K562 (cell line): ENCODE results near the gene PACC1. TPM values are rescaled to one million over a fixed set of nuclear protein-coding genes. Genes with fewer than 3 reads are reported as not detected.
A peak's percentile ranks its signal among the peaks of the same experiment; 100 is the strongest.

Experiments used
- ATAC-seq: fragments of 200-7000 bp; cut with Tn5 transposase; 3 replicates; pipeline ENCODE4 v1.9.1; 2020; ENCODE audit warnings: moderate library complexity
- BruUV-seq: library from RNA; stranded (reverse); fragments of 400-500 nt; replicated peaks from 2 replicates; lab custom pipeline; 2021; lab: Mats Ljungman, UMichigan
- CTCF ChIA-PET: fragments of 300-600 bp; formaldehyde crosslinking; extraction: SDS; loops from one replicate; lab custom pipeline; 2021; ENCODE audit warnings: low intra/inter-chr PET ratio; lab: Yijun Ruan, JAX
- POLR2A ChIA-PET: fragments of 300-600, 350-650 bp; sonication (Branson Sonifier 250); formaldehyde crosslinking; extraction: SDS; loops from one replicate; lab custom pipeline; 2021; ENCODE audit warnings: antibody characterized with exemption, inconsistent platforms; lab: Yijun Ruan, JAX
- DNase-seq, 4 experiments: peaks; one replicate each; pipeline versions ENCODE4 v3.0.0 to v3.0.0-alpha.2; 2011 to 2018; ENCODE audit warnings: low spot score in 3 of 4, mixed read lengths in 3 of 4; ENCODE audit errors: extremely low read depth in 1 of 4
- FAIRE-seq: peaks from 2 replicates; lab custom pipeline; 2011; peaks lifted over from hg19 to GRCh38; lab: Jason Lieb, UNC
- H2AFZ ChIP-seq: 2 replicates; pipeline ENCODE4 v1.6.0; 2011; ENCODE audit warnings: low read depth, low read length, control low read depth, inconsistent platforms
- H3K27ac ChIP-seq: fragments of 200-600 bp; 3 replicates; pipeline ENCODE4 v1.8.0; 2011; ENCODE audit warnings: low read depth, mild to moderate bottlenecking, control low read depth, inconsistent platforms, low read length, moderate library complexity, mixed read lengths; ENCODE audit errors: extremely low read depth
- H3K27me3 ChIP-seq, 2 experiments: fragments of 300-600 bp in 1 of 2; 2 replicates in 1 of 2; 3 replicates in 1 of 2; pipeline versions ENCODE4 v1.6.0 to v1.8.0; 2011; ENCODE audit warnings: inconsistent platforms in 2 of 2, low read length in 2 of 2, mild to moderate bottlenecking in 1 of 2, mixed read lengths in 1 of 2, moderate library complexity in 1 of 2; ENCODE audit not compliant: control insufficient read depth in 2 of 2, insufficient read depth in 2 of 2
- H3K36me3 ChIP-seq: fragments of 300-600 bp; 3 replicates; pipeline ENCODE4 v1.8.0; 2011; ENCODE audit warnings: mild to moderate bottlenecking, low read length, inconsistent platforms; ENCODE audit not compliant: control insufficient read depth, insufficient read depth
- H3K4me1 ChIP-seq, 2 experiments: fragments of 200-600 bp in 1 of 2; replicated peaks in 1 of 2; 2 replicates in 1 of 2; 3 replicates in 1 of 2; pipeline versions ENCODE4 v1.5.1 to v1.8.0; 2011; ENCODE audit warnings: inconsistent platforms in 2 of 2, low read length in 2 of 2, mild to moderate bottlenecking in 1 of 2, mixed read lengths in 1 of 2, moderate library complexity in 1 of 2; ENCODE audit not compliant: control insufficient read depth in 2 of 2, insufficient read depth in 2 of 2
- H3K4me2 ChIP-seq: 2 replicates; pipeline ENCODE4 v1.6.1; 2011; ENCODE audit warnings: low read length, control low read depth, inconsistent platforms, mixed read lengths; ENCODE audit not compliant: insufficient read depth
- H3K4me3 ChIP-seq: fragments of 200-600 bp; sonication (generic), shearing (Covaris generic); 2 replicates; pipeline ENCODE4 v1.5.1; 2016; ENCODE audit warnings: control low read depth, inconsistent platforms
- H3K79me2 ChIP-seq: fragments of 200-600 bp; 3 replicates; pipeline ENCODE4 v1.8.0; 2011; ENCODE audit warnings: low read length, inconsistent platforms; ENCODE audit not compliant: control insufficient read depth, insufficient read depth
- H3K9ac ChIP-seq, 2 experiments: 2 replicates each; pipeline versions ENCODE4 v1.6.0 to v1.6.1; 2011; ENCODE audit warnings: low read depth in 2 of 2, low read length in 2 of 2, control low read depth in 1 of 2, inconsistent platforms in 1 of 2, mild to moderate bottlenecking in 1 of 2, mixed read lengths in 1 of 2; ENCODE audit not compliant: insufficient read depth in 1 of 2
- H3K9me1 ChIP-seq: one replicate; pipeline ENCODE4 v1.6.0; 2011; ENCODE audit warnings: inconsistent platforms, mild to moderate bottlenecking, low read length, moderate library complexity; ENCODE audit not compliant: control insufficient read depth, insufficient read depth
- H3K9me3 ChIP-seq: replicated peaks from 2 replicates; pipeline ENCODE4 v1.5.1; 2011; ENCODE audit warnings: low read depth, low read length, inconsistent platforms; ENCODE audit not compliant: control insufficient read depth, insufficient read depth
- H4K20me1 ChIP-seq: replicated peaks from 2 replicates; pipeline ENCODE4 v1.6.1; 2011; ENCODE audit warnings: low read length, inconsistent platforms, mixed read lengths; ENCODE audit not compliant: control insufficient read depth, insufficient read depth
- GTF2B ChIP-seq: IDR thresholded peaks from 2 replicates; pipeline ENCODE4 v1.6.1; 2011; ENCODE audit not compliant: insufficient read length; ENCODE audit errors: extremely low read depth
- HDAC1 ChIP-seq, 2 experiments: fragments of 450-650 bp; IDR thresholded peaks; 2 replicates each; pipeline ENCODE4 v1.6.1; 2016 to 2017; ENCODE audit warnings: inconsistent platforms in 1 of 2, mild to moderate bottlenecking in 1 of 2, moderate library complexity in 1 of 2
- KAT7 ChIP-seq: sonication (generic); formaldehyde crosslinking; IDR thresholded peaks from 2 replicates; pipeline ENCODE4 v1.8.0; 2022; ENCODE audit warnings: missing genetic modification reagents, mild to moderate bottlenecking, borderline replicate concordance
- NFE2L1 ChIP-seq: fragments of 450-650 bp; IDR thresholded peaks from 2 replicates; pipeline ENCODE4 v1.6.1; 2016; ENCODE audit warnings: missing genetic modification characterization, low read depth, mild to moderate bottlenecking, missing compliant biosample characterization, moderate library complexity, borderline replicate concordance
- WGBS: fragments of 100-300 bp; shearing (Covaris generic); methylation state at CpG from one replicate; pipeline ENCODE4 v1.1.6; 2016; ENCODE audit warnings: low coverage, mixed read lengths; ENCODE audit not compliant: insufficient coverage; ENCODE audit errors: missing lambda C conversion rate; 5-methylcytosine and 5-hydroxymethylcytosine counted together
- in situ Hi-C: fragments of 300-500 bp; cut with MboI; formaldehyde crosslinking; loops from 4 replicates; pipeline ENCODE4 v1.15.0; 2018; ENCODE audit warnings: inconsistent platforms, mixed read lengths
- intact Hi-C: fragments of 100-400 bp; cut with micrococcal nuclease; formaldehyde crosslinking; loops from 2 replicates; pipeline ENCODE4 v1.14.2; 2022
- polyA plus RNA-seq, 8 experiments: library from polyadenylated mRNA; depleted of rRNA in 4 of 8; stranded (reverse) in 5 of 8; unstranded in 3 of 8; fragments of >200 nt; fragmentation: Nextera tagmentation in 2 of 8; fragmentation: Illumina TruSeq in 1 of 8; extraction: Ambion mirVana in 2 of 8; extraction: Trizol in 1 of 8; gene quantifications; 2 replicates each; pipeline versions ENCODE4 v1.2.1 to v1.2.3, GENCODE V29; 2011 to 2014; ENCODE audit warnings: inconsistent platforms in 1 of 8, missing spikeins in 1 of 8
- total RNA-seq, 7 experiments: library from RNA; depleted of rRNA in 6 of 7; stranded (reverse); fragments of >200 nt in 6 of 7; fragmentation: Illumina TruSeq in 2 of 7; extraction: Trizol in 2 of 7; gene quantifications; 2 replicates each; pipeline versions ENCODE4 v1.2.1 to v1.2.3, GENCODE V29; 2011 to 2021; ENCODE audit warnings: low replicate concordance in 1 of 7

PACC1 gene
- total and polyA plus RNA-seq, 9 of the 15 experiments (the other 6 are each of a cell fraction or from before 2014, with no cell fraction given) = 7.1 to 19.3 (median 14.9) TPM

DNA sequence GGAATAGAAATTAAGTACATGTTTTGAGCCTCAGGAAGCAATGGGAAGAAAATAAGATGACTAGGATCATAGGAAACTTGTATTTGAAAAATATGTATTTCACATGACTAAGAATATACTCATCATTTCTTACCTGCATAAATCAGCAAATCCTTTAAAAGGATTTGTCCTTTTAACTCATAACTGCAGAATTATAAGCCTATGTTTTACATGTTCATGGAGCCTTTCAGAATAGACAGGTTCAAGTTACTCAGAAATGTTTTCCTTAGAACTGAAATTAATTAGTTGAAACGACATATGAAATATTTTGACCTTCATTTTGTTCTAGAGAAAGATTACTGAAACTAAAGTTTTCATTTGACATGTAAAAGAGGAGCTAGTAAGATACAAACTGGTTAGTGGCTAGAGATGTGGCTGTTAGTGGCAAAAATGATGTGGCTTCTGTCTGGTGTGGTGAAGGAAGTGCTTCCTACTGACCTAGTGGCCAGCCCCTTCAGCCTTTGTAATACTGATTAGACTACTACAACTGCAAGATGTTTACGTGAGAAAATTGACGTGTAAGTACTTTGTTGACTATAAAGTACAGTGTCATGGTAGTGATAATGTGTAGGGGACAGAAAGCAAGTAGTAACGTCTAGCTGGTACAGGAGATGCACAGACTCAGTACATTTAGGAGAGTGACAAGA, 54.7 kb downstream of the PACC1 start:
- Histone ChIP-seq H3K79me2 (no peaks in the 10 kb centered on the region), H3K27me3 (no peaks in the 10 kb centered on the region), H4K20me1 (no peaks in the 10 kb centered on the region), H3K4me2 (no peak overlapping the region), H2AFZ (no peak overlapping the region), H3K4me3 (no peak overlapping the region), H3K9ac (no peak overlapping the region), H3K9me1 (no peaks in the 10 kb centered on the region), H3K27ac (no peak overlapping the region), H3K4me1 (no peaks in the 10 kb centered on the region), H3K36me3 (peaks cover 81% of the 10 kb centered on the region), H3K9me3 (no peaks in the 10 kb centered on the region)
- ChIA-PET CTCF (no interaction called here), POLR2A (interaction anchor here (1.0 kb wide), 1 partner anchor 8 kb away, joined by 6 read pairs; no protein-coding TSS in a partner anchor)
- intact Hi-C loops (no loop called here), in situ Hi-C loops (loop anchor here (25.0 kb wide), 1 partner anchor 673 kb away; the partner anchor contains the start of gene NEK2)
- no TSS peak for BruUV-seq
- DNase-seq (no peak), FAIRE-seq (no peak), ATAC-seq (no peak)
- 60% methylated on average over 4 of the region's 4 CpGs for WGBS
- TF ChIP-seq HDAC1 (IDR thresholded peaks at IDR 0.05) (no peak), NFE2L1 (no peak), GTF2B (no peak), KAT7 (CRISPR knock-in tag) (0 out of 2 replicates have a peak, but pooled peaks have one; percentile 31)
